ENCODE results near the gene C1R. TPM values are rescaled to one million over a fixed set of nuclear protein-coding genes. Genes with fewer than 3 reads are reported as not detected.

The C1R gene
- total and polyA plus RNA-seq, 7 donors, result 32.4 to 70.9 (median 63.2) TPM

- TF ChIP-seq CTCF (IDR thresholded peaks at IDR 0.05), result no peak
- Histone ChIP-seq H3K36me3 (ENCODE audit: insufficient read depth in 1 of 2, low read depth in 1 of 2) (peaks cover 0 to 23% of the 10 kb centered on the region in 2 donors), H3K4me3 (no peak overlapping the region), H3K9me3 (no peaks in the 10 kb centered on the region), H3K27me3 (ENCODE audit: insufficient read depth in 3 of 3, low read length in 2 of 3) (no peaks in the 10 kb centered on the region), H3K27ac (no peak overlapping the region), H3K4me1 (peaks cover 15% of the 10 kb centered on the region)
- DNase-seq, result no peak
- ATAC-seq, result no peak
- intact Hi-C loops (cut with DNase I), result loop anchor here (2.0 to 5.0 kb wide), 2 partner anchors 33 to 146 kb away; partner anchors contain the start of gene C1S (in 1 of the 2)
- WGBS, 3 donors, result 72 to 80% (median 75%) methylated on average over 5 of the region's 5 CpGs
Observed at GRCh38 chr12:7093486-7093885, 1.2 kb upstream of the C1R start.

GRCh38 chr12:7092986-7093460 lies 778 bp upstream of the C1R start:
- Histone ChIP-seq H3K36me3 (ENCODE audit: insufficient read depth in 1 of 2, low read depth in 1 of 2) (peaks cover 0 to 19% of the 10 kb centered on the region in 2 donors), H3K27me3 (ENCODE audit: insufficient read depth in 3 of 3, low read length in 2 of 3) (no peaks in the 10 kb centered on the region), H3K4me3 (no peak overlapping the region), H3K9me3 (no peaks in the 10 kb centered on the region), H3K27ac (peak overlapping the region; percentile 58), H3K4me1 (peaks cover 15% of the 10 kb centered on the region)
- WGBS, 3 donors, result 78 to 84% (median 79%) methylated on average over 8 of the region's 8 CpGs
- TF ChIP-seq CTCF (IDR thresholded peaks at IDR 0.05), result no peak
- intact Hi-C loops (cut with DNase I), result loop anchor here (1.0 to 5.0 kb wide), 3 partner anchors 32 to 146 kb away; partner anchors contain the start of gene C1S (in 2 of the 2)
- DNase-seq (peak in 1 of 2 donors; percentile 56), ATAC-seq (peak in 2 of 4 donors; percentile 1 to 3)

- H3K36me3 ChIP-seq (ENCODE audit: insufficient read depth in 1 of 2, low read depth in 1 of 2), result peaks cover 0 to 22% of the 10 kb centered on the region in 2 donors
- peak; percentile 69 to 70 for DNase-seq
- intact Hi-C loops (cut with DNase I), result loop anchor here (1.0 to 5.0 kb wide), 3 partner anchors 31 to 144 kb away; partner anchors contain the start of gene C1S (in 2 of the 2)
- H3K9me3 ChIP-seq, result no peaks in the 10 kb centered on the region
- peak; percentile 29 to 59 (median 55) for ATAC-seq
- no peak for TF ChIP-seq CTCF (IDR thresholded peaks at IDR 0.05)
- WGBS, 3 donors, result 13 to 27% (median 18%) methylated on average over 9 to 10 of the region's 10 CpGs
- peak overlapping the region; percentile 65 for H3K4me3 ChIP-seq
- peak overlapping the region; percentile 58 for H3K27ac ChIP-seq
- peaks cover 8% of the 10 kb centered on the region for H3K4me1 ChIP-seq
- H3K27me3 ChIP-seq (ENCODE audit: insufficient read depth in 3 of 3, low read length in 2 of 3), result no peaks in the 10 kb centered on the region
Observed at GRCh38 chr12:7091660-7092228, 501 bp downstream of the C1R start.

GRCh38 chr12:7091171-7091570 lies 1.1 kb downstream of the C1R start:
- peaks cover 6% of the 10 kb centered on the region for H3K4me1 ChIP-seq
- no peaks in the 10 kb centered on the region for H3K27me3 ChIP-seq (ENCODE audit: insufficient read depth in 3 of 3, low read length in 2 of 3)
- WGBS, 3 donors, result 82 to 93% (median 91%) methylated on average over 7 of the region's 7 CpGs
- no peaks in the 10 kb centered on the region for H3K9me3 ChIP-seq
- DNase-seq, result peak in 1 of 2 donors; percentile 42
- no peak for ATAC-seq
- intact Hi-C loops (cut with DNase I), result loop anchor here in 1 of 2 donors (5.0 kb wide), 1 partner anchor 144 kb away; no protein-coding TSS in a partner anchor
- TF ChIP-seq CTCF (IDR thresholded peaks at IDR 0.05), result no peak
- peak overlapping the region; percentile 65 for H3K4me3 ChIP-seq
- peak overlapping the region; percentile 58 for H3K27ac ChIP-seq
- H3K36me3 ChIP-seq (ENCODE audit: insufficient read depth in 1 of 2, low read depth in 1 of 2), result peaks cover 0 to 22% of the 10 kb centered on the region in 2 donors

Data from psoas muscle (tissue), 8 donors.